K562 (cell line): ENCODE results near the gene PPDPF. TPM values are rescaled to one million over a fixed set of nuclear protein-coding genes. Genes with fewer than 3 reads are reported as not detected.

ENCODE experiments used
- ARID2 ChIP-seq: fragments of 450-650 bp; IDR thresholded peaks from 2 replicates; pipeline ENCODE4 v1.6.1; 2017; ENCODE audit warnings: antibody characterized with exemption, mild to moderate bottlenecking
- CREB3 ChIP-seq: fragments of 450-650 bp; conservative IDR thresholded peaks from 2 replicates; pipeline ENCODE4 v1.6.1; 2016; ENCODE audit warnings: missing genetic modification characterization, low read depth, mild to moderate bottlenecking, missing compliant biosample characterization, moderate library complexity
- DACH1 ChIP-seq: fragments of 450-650 bp; IDR thresholded peaks from 2 replicates; pipeline ENCODE4 v1.6.1; 2018; ENCODE audit not compliant: partially characterized antibody
- EP300 ChIP-seq: IDR thresholded peaks from 2 replicates; pipeline ENCODE4 v1.6.1; 2012; ENCODE audit warnings: low read length, improper control_type of control experiment
- ETS1 ChIP-seq: conservative IDR thresholded peaks from 2 replicates; pipeline ENCODE4 v1.6.1; 2011; ENCODE audit warnings: low read depth, mild to moderate bottlenecking, low read length; ENCODE audit not compliant: control insufficient read depth
- GTF2E2 ChIP-seq: fragments of 200-800 bp; sonication (Bioruptor generic); IDR thresholded peaks from 2 replicates; pipeline ENCODE4 v1.6.1; 2016; ENCODE audit warnings: missing genetic modification characterization, missing compliant biosample characterization
- MIER1 ChIP-seq: fragments of 450-650 bp; IDR thresholded peaks from 2 replicates; pipeline ENCODE4 v1.6.1; 2016; ENCODE audit warnings: antibody characterized with exemption, mild to moderate bottlenecking, low read depth
- NCOA2 ChIP-seq, 2 experiments: fragments of 450-650 bp; IDR thresholded peaks; 2 replicates each; pipeline ENCODE4 v1.6.1; 2018; ENCODE audit warnings: mild to moderate bottlenecking in 2 of 2, moderate library complexity in 1 of 2; ENCODE audit not compliant: partially characterized antibody in 2 of 2
- NCOA4 ChIP-seq: fragments of 450-650 bp; IDR thresholded peaks from 2 replicates; pipeline ENCODE4 v1.6.1; 2018; ENCODE audit warnings: mild to moderate bottlenecking; ENCODE audit not compliant: partially characterized antibody
- NFIC ChIP-seq: fragments of 450-650 bp; IDR thresholded peaks from 2 replicates; pipeline ENCODE4 v1.6.1; 2017; ENCODE audit warnings: mild to moderate bottlenecking, inconsistent platforms
- PHB ChIP-seq: fragments of 250-450 bp; sonication (Bioruptor Pico); IDR thresholded peaks from 2 replicates; pipeline ENCODE4 v1.5.0; 2021
- RUNX1 ChIP-seq: sonication (generic); IDR thresholded peaks from 2 replicates; pipeline ENCODE4 v1.6.1; 2016; ENCODE audit warnings: antibody characterized with exemption, low read depth
- SAFB2 ChIP-seq: fragments of 200-400 bp; formaldehyde crosslinking; IDR thresholded peaks from 2 replicates; pipeline ENCODE4 v1.6.1; 2018; ENCODE audit warnings: borderline replicate concordance, low read length, low read depth, moderate library complexity; ENCODE audit not compliant: severe bottlenecking
- SETDB1 ChIP-seq: IDR thresholded peaks from one replicate; pipeline ENCODE4 v1.6.1; 2012; ENCODE audit warnings: low read length, control low read depth, inconsistent platforms
- SMAD4 ChIP-seq: fragments of 250-450 bp; sonication (Bioruptor Pico); conservative IDR thresholded peaks from 2 replicates; pipeline ENCODE4 v1.8.0; 2021; ENCODE audit warnings: inconsistent platforms, mild to moderate bottlenecking, moderate library complexity
- SRSF9 ChIP-seq: fragments of 200-400 bp; formaldehyde crosslinking; IDR thresholded peaks from 2 replicates; pipeline ENCODE4 v1.6.1; 2017; ENCODE audit warnings: low read depth, low read length, borderline replicate concordance
- TRIM28 ChIP-seq: fragments of 450-650 bp; IDR thresholded peaks from 2 replicates; pipeline ENCODE4 v1.6.1; 2017
- TSC22D4 ChIP-seq: fragments of 450-650 bp; IDR thresholded peaks from 2 replicates; pipeline ENCODE4 v1.6.1; 2016; ENCODE audit warnings: missing genetic modification characterization, missing biosample characterization, control low read depth
- ZFP91 ChIP-seq: sonication (generic); formaldehyde crosslinking; IDR thresholded peaks from 2 replicates; pipeline ENCODE4 v1.8.0; 2022; ENCODE audit warnings: mild to moderate bottlenecking, missing genetic modification reagents
- ZKSCAN1 ChIP-seq: fragments of 150-350 bp; IDR thresholded peaks from 2 replicates; pipeline ENCODE4 v1.6.1; 2016; ENCODE audit warnings: low read depth, low read length
- ZNF347 ChIP-seq: fragments of 450-650 bp; formaldehyde crosslinking; IDR thresholded peaks from 2 replicates; pipeline ENCODE4 v1.4.0; 2020; ENCODE audit warnings: low read depth, mild to moderate bottlenecking, moderate library complexity
- ZNF408 ChIP-seq: fragments of 250-450 bp; sonication (Bioruptor Pico); IDR thresholded peaks from 2 replicates; pipeline ENCODE4 v1.4.0; 2020; ENCODE audit warnings: low read depth, mild to moderate bottlenecking, moderate library complexity
- ZNF511 ChIP-seq: sonication (generic); formaldehyde crosslinking; IDR thresholded peaks from 2 replicates; pipeline ENCODE4 v1.8.0; 2022; ENCODE audit warnings: mild to moderate bottlenecking, missing genetic modification reagents
- ZNF589 ChIP-seq: fragments of 200-800 bp; sonication (Bioruptor generic); IDR thresholded peaks from 2 replicates; pipeline ENCODE4 v1.6.1; 2016; ENCODE audit warnings: low read depth, missing genetic modification characterization, missing compliant biosample characterization
- ZNF76 ChIP-seq: fragments of 250-450 bp; sonication (Bioruptor Pico); IDR thresholded peaks from 2 replicates; pipeline ENCODE4 v1.4.0; 2020; ENCODE audit warnings: mild to moderate bottlenecking, moderate library complexity, borderline replicate concordance
- ZNF785 ChIP-seq: fragments of 250-450 bp; sonication (Bioruptor Pico); IDR thresholded peaks from 2 replicates; pipeline ENCODE4 v1.4.0; 2020; ENCODE audit warnings: mild to moderate bottlenecking
- polyA plus RNA-seq, 8 experiments: library from polyadenylated mRNA; depleted of rRNA in 4 of 8; stranded (reverse) in 5 of 8; unstranded in 3 of 8; fragments of >200 nt; fragmentation: Nextera tagmentation in 2 of 8; fragmentation: Illumina TruSeq in 1 of 8; extraction: Ambion mirVana in 2 of 8; extraction: Trizol in 1 of 8; gene quantifications; 2 replicates each; pipeline versions ENCODE4 v1.2.1 to v1.2.3, GENCODE V29; 2011 to 2014; ENCODE audit warnings: inconsistent platforms in 1 of 8, missing spikeins in 1 of 8
- total RNA-seq, 7 experiments: library from RNA; depleted of rRNA in 6 of 7; stranded (reverse); fragments of >200 nt in 6 of 7; fragmentation: Illumina TruSeq in 2 of 7; extraction: Trizol in 2 of 7; gene quantifications; 2 replicates each; pipeline versions ENCODE4 v1.2.1 to v1.2.3, GENCODE V29; 2011 to 2021; ENCODE audit warnings: low replicate concordance in 1 of 7

The PPDPF gene
- total and polyA plus RNA-seq, 9 of the 15 experiments (the other 6 are each of a cell fraction or from before 2014, with no cell fraction given): 0.77 to 233 (median 10.5) TPM

GRCh38 chr20:63520934-63521601 is 503 bp downstream of the PPDPF start (continued):
- TF ChIP-seq ZNF511: peak; percentile 79
- TF ChIP-seq TRIM28: no peak
- no peak for TF ChIP-seq SMAD4
- no peak for TF ChIP-seq RUNX1
- no peak for TF ChIP-seq SETDB1
- no peak for TF ChIP-seq DACH1
- TF ChIP-seq ZNF408 (CRISPR knock-in tag): no peak
- no peak for TF ChIP-seq TSC22D4
- no peak for TF ChIP-seq CREB3
- TF ChIP-seq EP300: no peak
- no peak for TF ChIP-seq ZNF76 (CRISPR knock-in tag)
- no peak for TF ChIP-seq PHB
- no peak for TF ChIP-seq ZNF347 (CRISPR knock-in tag)
- TF ChIP-seq ETS1: peak; percentile 27; the same call in 1 of the 2 replicates
- TF ChIP-seq MIER1: no peak
- no peak for TF ChIP-seq ZFP91 (CRISPR knock-in tag)
- no peak for TF ChIP-seq NCOA4
- no peak for TF ChIP-seq ZNF785 (CRISPR knock-in tag)
- no peak for TF ChIP-seq SAFB2
- TF ChIP-seq ZKSCAN1: no peak
- TF ChIP-seq GTF2E2 (tag): no peak; the same call in 1 of the 2 replicates
- TF ChIP-seq NCOA2 (IDR thresholded peaks at IDR 0.05; ENCODE audit: partially characterized antibody in 2 of 2): no peak
- no peak for TF ChIP-seq SRSF9
- TF ChIP-seq ZNF589: no peak
- TF ChIP-seq ARID2: no peak
- no peak for TF ChIP-seq NFIC
